ENCODE results near the gene LGALS7B. TPM values are rescaled to one million over a fixed set of nuclear protein-coding genes. Genes with fewer than 3 reads are reported as not detected.
"Not testable (repeated sequence)": the region's sequence is repeated elsewhere in the genome, so short reads cannot be mapped to it uniquely, and the experiment has no call there.

Gene LGALS7B
- total and polyA plus RNA-seq, 2 of the 8 experiments (the other 6 are each of a cell fraction or from before 2014, with no cell fraction given): 3.6 TPM; not detected in 1

DNA sequence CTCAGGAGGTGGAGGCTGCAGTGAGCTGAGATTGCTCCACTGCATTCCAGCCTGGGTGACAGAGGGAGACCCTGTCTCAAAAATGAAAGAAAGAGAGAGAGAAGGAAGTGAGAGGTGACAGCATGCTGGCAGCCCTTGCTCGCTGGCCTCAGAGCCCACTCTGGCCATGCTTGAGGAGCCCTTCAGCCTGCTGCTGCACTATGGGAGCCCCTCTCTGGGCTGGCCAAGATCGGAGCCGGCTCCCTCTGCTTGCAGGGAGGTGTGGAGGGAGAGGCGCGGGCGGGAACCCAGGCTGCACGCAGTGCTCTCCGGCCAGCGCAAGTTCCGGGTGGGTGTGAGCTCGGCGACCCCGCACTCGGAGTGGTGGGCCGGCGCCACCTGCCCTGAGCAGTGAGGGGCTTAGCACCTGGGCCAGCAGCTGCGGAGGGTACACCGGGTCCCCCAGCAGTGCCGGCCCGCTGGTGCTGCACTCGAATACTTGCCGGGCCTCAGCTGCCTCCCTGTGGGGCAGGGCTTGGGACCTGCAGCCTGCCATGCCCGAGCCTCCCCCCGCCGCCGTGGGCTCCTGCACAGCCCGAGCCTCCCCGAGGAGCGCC, 32.3 kb downstream of the LGALS7B start:
- POLR2A ChIA-PET (ENCODE audit: partially characterized antibody): interaction anchor here (0.7 to 3.4 kb wide), 8 partner anchors 10 to 172 kb away, joined by 3 to 13 read pairs (median 4); partner anchors contain the start of genes CAPN12 and ECH1
- FAIRE-seq: not testable (repeated sequence)
- 97% methylated on average over 15 of the region's 29 CpGs; no CpG with 5 or more reads in 1 of the 2 experiments for WGBS, 2 experiments (ENCODE audit: extremely low coverage in 1 of 2, insufficient coverage in 1 of 2, insufficient read length in 1 of 2, insufficient replicate concordance in 2 of 2, low coverage in 1 of 2, low lambda C conversion rate in 2 of 2, missing lambda C conversion rate in 1 of 2)

More for the DNA sequence above, 32.3 kb downstream of the LGALS7B start:
- H3K4me1 ChIP-seq (replicated peaks in 1 of 4; ENCODE audit: control insufficient read depth in 3 of 4, insufficient read depth in 4 of 4, low read length in 3 of 4); H2BK15ac ChIP-seq (ENCODE audit: low read length); H3K4me2 ChIP-seq (ENCODE audit: insufficient read depth in 1 of 2, low read depth in 2 of 2, low read length in 2 of 2); H3K23me2 ChIP-seq (ENCODE audit: low read depth, low read length); H2BK12ac ChIP-seq (ENCODE audit: low read depth, low read length); H3K18ac ChIP-seq (ENCODE audit: extremely low read depth, low read length); H2AK5ac ChIP-seq (ENCODE audit: low read depth, low read length); H3K14ac ChIP-seq (ENCODE audit: insufficient read length); H3K27me3 ChIP-seq (replicated peaks in 1 of 4; ENCODE audit: control insufficient read depth in 3 of 4, extremely low read depth in 1 of 4, insufficient read depth in 3 of 4, low read length in 3 of 4); H4K20me1 ChIP-seq (replicated peaks in 1 of 2; ENCODE audit: control insufficient read depth in 1 of 2, insufficient read depth in 2 of 2, low read length in 2 of 2); H4K91ac ChIP-seq (replicated peaks; ENCODE audit: insufficient read length, low read length); H4K8ac ChIP-seq (ENCODE audit: extremely low read depth, insufficient read depth, low read length); H3K79me1 ChIP-seq (ENCODE audit: low read depth, low read length); H3K27ac ChIP-seq (ENCODE audit: low read depth, low read length); H3K56ac ChIP-seq (replicated peaks; ENCODE audit: insufficient read length, low read depth, low read length); H3K9me3 ChIP-seq (ENCODE audit: insufficient read depth in 2 of 2, low read depth in 1 of 2, low read length in 1 of 2); H2BK120ac ChIP-seq (replicated peaks; ENCODE audit: low read depth, low read length); H4K5ac ChIP-seq (ENCODE audit: insufficient read length, low read depth, low read length); H3K9ac ChIP-seq (replicated peaks in 1 of 4; ENCODE audit: extremely low read depth in 1 of 4, low read depth in 3 of 4, low read length in 3 of 4); H3K4ac ChIP-seq (replicated peaks; ENCODE audit: insufficient read length, low read depth, low read length); H2BK5ac ChIP-seq (ENCODE audit: low read depth, low read length); H3K79me2 ChIP-seq (ENCODE audit: control insufficient read depth in 1 of 2, insufficient read depth in 2 of 2, low read length in 2 of 2); H2AFZ ChIP-seq (ENCODE audit: low read length); H2BK20ac ChIP-seq (ENCODE audit: low read length); DNase-seq (ENCODE audit: low read depth in 1 of 2, low spot score in 2 of 2); H3K23ac ChIP-seq (ENCODE audit: insufficient read length); H3K4me3 ChIP-seq (ENCODE audit: extremely low read depth in 1 of 4, insufficient read depth in 2 of 4, low read depth in 3 of 4, low read length in 4 of 4): not testable (repeated sequence)
- H3K36me3 ChIP-seq (ENCODE audit: control insufficient read depth in 2 of 4, insufficient read depth in 4 of 4, low read length in 3 of 4): peaks cover 0 to 16% (median 9%) of the 10 kb centered on the region in 4 experiments; a peak in 3 of 8 replicates
- CTCF ChIA-PET (ENCODE audit: partially characterized antibody): interaction anchor here (0.9 to 2.7 kb wide), 4 partner anchors 52 to 231 kb away, joined by 3 to 6 read pairs (median 4); no protein-coding TSS in a partner anchor
